K562 (cell line): ENCODE results near the gene KARS1. TPM values are rescaled to one million over a fixed set of nuclear protein-coding genes. Genes with fewer than 3 reads are reported as not detected.

Experiments used
- GTF2E2 ChIP-seq: fragments of 200-800 bp; sonication (Bioruptor generic); IDR thresholded peaks from 2 replicates; pipeline ENCODE4 v1.6.1; 2016; ENCODE audit warnings: missing genetic modification characterization, missing compliant biosample characterization
- KLF13 ChIP-seq: fragments of 450-650 bp; IDR thresholded peaks from 2 replicates; pipeline ENCODE4 v1.6.1; 2016; ENCODE audit warnings: missing genetic modification characterization, low read depth, mild to moderate bottlenecking, missing compliant biosample characterization, moderate library complexity, borderline replicate concordance
- MIER1 ChIP-seq: fragments of 450-650 bp; IDR thresholded peaks from 2 replicates; pipeline ENCODE4 v1.6.1; 2016; ENCODE audit warnings: antibody characterized with exemption, mild to moderate bottlenecking, low read depth
- NCOA4 ChIP-seq: fragments of 450-650 bp; IDR thresholded peaks from 2 replicates; pipeline ENCODE4 v1.6.1; 2018; ENCODE audit warnings: mild to moderate bottlenecking; ENCODE audit not compliant: partially characterized antibody
- PTRF ChIP-seq: fragments of 450-650 bp; IDR thresholded peaks from 2 replicates; pipeline ENCODE4 v1.6.1; 2016; ENCODE audit warnings: mild to moderate bottlenecking, missing genetic modification characterization, missing compliant biosample characterization
- RCOR1 ChIP-seq, 2 experiments: IDR thresholded peaks; 2 replicates each; pipeline ENCODE4 v1.6.1; 2012; ENCODE audit warnings: low read depth in 2 of 2, low read length in 2 of 2, borderline replicate concordance in 1 of 2, improper control_type of control experiment in 1 of 2
- STAG1 ChIP-seq: sonication (generic); formaldehyde crosslinking; IDR thresholded peaks from 2 replicates; pipeline ENCODE4 v1.5.0; 2020; ENCODE audit warnings: missing genetic modification reagents, borderline replicate concordance
- YY1 ChIP-seq, 3 experiments: IDR thresholded peaks; 2 replicates each; pipeline ENCODE4 v1.6.1; 2011; ENCODE audit warnings: low read length in 2 of 3, mild to moderate bottlenecking in 2 of 3, moderate library complexity in 2 of 3, borderline replicate concordance in 1 of 3, control low read depth in 1 of 3, low read depth in 1 of 3; ENCODE audit not compliant: insufficient read depth in 3 of 3, insufficient replicate concordance in 2 of 3, control insufficient read depth in 1 of 3, insufficient read length in 1 of 3; ENCODE audit errors: extremely low read depth in 1 of 3
- ZNF584 ChIP-seq: fragments of 200-800 bp; sonication (Bioruptor generic); IDR thresholded peaks from 2 replicates; pipeline ENCODE4 v1.6.1; 2016; ENCODE audit warnings: low read depth, mild to moderate bottlenecking, missing genetic modification characterization, missing compliant biosample characterization
- ZNF589 ChIP-seq: fragments of 200-800 bp; sonication (Bioruptor generic); IDR thresholded peaks from 2 replicates; pipeline ENCODE4 v1.6.1; 2016; ENCODE audit warnings: low read depth, missing genetic modification characterization, missing compliant biosample characterization
- polyA plus RNA-seq, 8 experiments: library from polyadenylated mRNA; depleted of rRNA in 4 of 8; stranded (reverse) in 5 of 8; unstranded in 3 of 8; fragments of >200 nt; fragmentation: Nextera tagmentation in 2 of 8; fragmentation: Illumina TruSeq in 1 of 8; extraction: Ambion mirVana in 2 of 8; extraction: Trizol in 1 of 8; gene quantifications; 2 replicates each; pipeline versions ENCODE4 v1.2.1 to v1.2.3, GENCODE V29; 2011 to 2014; ENCODE audit warnings: inconsistent platforms in 1 of 8, missing spikeins in 1 of 8
- total RNA-seq, 7 experiments: library from RNA; depleted of rRNA in 6 of 7; stranded (reverse); fragments of >200 nt in 6 of 7; fragmentation: Illumina TruSeq in 2 of 7; extraction: Trizol in 2 of 7; gene quantifications; 2 replicates each; pipeline versions ENCODE4 v1.2.1 to v1.2.3, GENCODE V29; 2011 to 2021; ENCODE audit warnings: low replicate concordance in 1 of 7
- TF ChIP-seq, protein P1 (sequence below), 2 experiments: fragments of 450-650 bp; formaldehyde crosslinking in 1 of 2; IDR thresholded peaks; 2 replicates each; pipeline versions ENCODE4 v1.4.0 to v1.6.1; 2014 to 2020; ENCODE audit warnings: mild to moderate bottlenecking in 2 of 2, borderline replicate concordance in 1 of 2, low read depth in 1 of 2
- TF ChIP-seq, protein P2 (sequence below): fragments of 250-450 bp; sonication (Bioruptor Pico); IDR thresholded peaks from 2 replicates; pipeline ENCODE4 v1.9.0; 2021; ENCODE audit warnings: mild to moderate bottlenecking
- TF ChIP-seq, protein P3 (sequence below): sonication (generic); formaldehyde crosslinking; IDR thresholded peaks from 2 replicates; pipeline ENCODE4 v1.8.1; 2023; ENCODE audit warnings: mild to moderate bottlenecking, missing genetic modification reagents

KARS1 gene
- total and polyA plus RNA-seq, 9 of the 15 experiments (the other 6 are each of a cell fraction or from before 2014, with no cell fraction given), result 223 to 386 (median 304) TPM

DNA sequence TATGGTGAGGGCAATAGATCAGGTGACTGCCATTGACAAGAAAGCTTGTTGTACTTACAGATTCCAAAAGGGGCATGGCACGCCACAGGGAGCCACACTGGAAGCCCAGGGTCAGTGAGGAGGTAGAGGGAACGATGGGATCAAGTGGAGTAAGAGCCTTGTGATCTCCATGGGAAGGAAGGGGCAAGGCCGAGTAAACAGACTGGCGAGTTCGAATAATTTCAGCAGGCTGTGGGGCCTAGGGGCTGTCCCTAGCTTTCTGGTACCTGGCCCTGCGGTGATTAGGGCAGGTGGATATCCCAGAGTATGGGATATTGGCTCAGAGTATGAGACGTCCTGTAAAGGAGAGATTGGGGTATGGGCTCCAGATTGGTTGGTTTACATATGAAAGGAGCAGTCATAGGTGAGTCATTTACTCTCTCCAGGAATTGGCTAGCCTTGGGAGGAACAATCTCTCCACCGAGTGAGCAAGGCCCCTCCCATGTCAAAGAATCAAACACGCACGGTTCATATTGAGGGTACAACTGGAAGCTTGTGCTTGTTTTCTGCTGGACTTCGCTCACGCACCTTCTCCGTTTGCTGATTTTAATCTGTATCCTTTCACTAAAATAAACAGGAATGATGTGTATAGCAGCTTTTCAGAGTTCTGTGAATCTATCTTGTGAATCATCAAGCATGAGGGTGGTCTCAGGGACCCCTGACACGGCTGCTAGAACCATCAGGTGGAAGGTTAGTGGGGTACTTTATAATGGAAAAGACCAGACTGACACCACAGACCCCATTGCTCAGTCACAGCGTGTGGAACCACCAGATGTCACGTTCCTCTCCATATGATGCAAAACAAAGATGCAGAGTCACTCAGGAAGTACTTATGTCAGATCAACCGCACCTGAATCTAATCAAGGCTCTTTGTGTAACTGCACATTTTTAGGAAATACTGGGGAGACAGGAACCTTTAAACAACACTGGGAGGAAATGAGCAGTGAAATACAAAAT, 53.3 kb downstream of the KARS1 start (continued):
- TF ChIP-seq, protein P1, sequence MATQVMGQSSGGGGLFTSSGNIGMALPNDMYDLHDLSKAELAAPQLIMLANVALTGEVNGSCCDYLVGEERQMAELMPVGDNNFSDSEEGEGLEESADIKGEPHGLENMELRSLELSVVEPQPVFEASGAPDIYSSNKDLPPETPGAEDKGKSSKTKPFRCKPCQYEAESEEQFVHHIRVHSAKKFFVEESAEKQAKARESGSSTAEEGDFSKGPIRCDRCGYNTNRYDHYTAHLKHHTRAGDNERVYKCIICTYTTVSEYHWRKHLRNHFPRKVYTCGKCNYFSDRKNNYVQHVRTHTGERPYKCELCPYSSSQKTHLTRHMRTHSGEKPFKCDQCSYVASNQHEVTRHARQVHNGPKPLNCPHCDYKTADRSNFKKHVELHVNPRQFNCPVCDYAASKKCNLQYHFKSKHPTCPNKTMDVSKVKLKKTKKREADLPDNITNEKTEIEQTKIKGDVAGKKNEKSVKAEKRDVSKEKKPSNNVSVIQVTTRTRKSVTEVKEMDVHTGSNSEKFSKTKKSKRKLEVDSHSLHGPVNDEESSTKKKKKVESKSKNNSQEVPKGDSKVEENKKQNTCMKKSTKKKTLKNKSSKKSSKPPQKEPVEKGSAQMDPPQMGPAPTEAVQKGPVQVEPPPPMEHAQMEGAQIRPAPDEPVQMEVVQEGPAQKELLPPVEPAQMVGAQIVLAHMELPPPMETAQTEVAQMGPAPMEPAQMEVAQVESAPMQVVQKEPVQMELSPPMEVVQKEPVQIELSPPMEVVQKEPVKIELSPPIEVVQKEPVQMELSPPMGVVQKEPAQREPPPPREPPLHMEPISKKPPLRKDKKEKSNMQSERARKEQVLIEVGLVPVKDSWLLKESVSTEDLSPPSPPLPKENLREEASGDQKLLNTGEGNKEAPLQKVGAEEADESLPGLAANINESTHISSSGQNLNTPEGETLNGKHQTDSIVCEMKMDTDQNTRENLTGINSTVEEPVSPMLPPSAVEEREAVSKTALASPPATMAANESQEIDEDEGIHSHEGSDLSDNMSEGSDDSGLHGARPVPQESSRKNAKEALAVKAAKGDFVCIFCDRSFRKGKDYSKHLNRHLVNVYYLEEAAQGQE (IDR thresholded peaks at IDR 0.05; ENCODE audit: borderline replicate concordance), result no peak
- TF ChIP-seq, protein P1 (CRISPR knock-in tag; IDR thresholded peaks at IDR 0.05; ENCODE audit: low read depth), result no peak
- TF ChIP-seq ZNF584 (CRISPR knock-in tag) (peak; percentile 73; the same call in 1 of the 2 replicates), MIER1 (no peak), NCOA4 (no peak), STAG1 (CRISPR knock-in tag) (no peak), RCOR1 (IDR thresholded peaks at IDR 0.05; ENCODE audit: borderline replicate concordance in 1 of 2, low read depth in 2 of 2, low read length in 2 of 2) (peak in 1 of 2 experiments; percentile 62; a peak in 2 of 4 replicates), ZNF589 (peak; percentile 79), PTRF (tag) (peak; percentile 37; the same call in 1 of the 2 replicates), YY1 (IDR thresholded peaks at IDR 0.05; ENCODE audit: borderline replicate concordance in 1 of 3, control insufficient read depth in 1 of 3, extremely low read depth in 1 of 3, insufficient read depth in 3 of 3, insufficient read length in 1 of 3, insufficient replicate concordance in 2 of 3, low read depth in 1 of 3, low read length in 2 of 3) (peak in 1 of 3 experiments; percentile 43), KLF13 (tag) (no peak), GTF2E2 (tag) (no peak)
- TF ChIP-seq, protein P2, sequence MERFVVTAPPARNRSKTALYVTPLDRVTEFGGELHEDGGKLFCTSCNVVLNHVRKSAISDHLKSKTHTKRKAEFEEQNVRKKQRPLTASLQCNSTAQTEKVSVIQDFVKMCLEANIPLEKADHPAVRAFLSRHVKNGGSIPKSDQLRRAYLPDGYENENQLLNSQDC (CRISPR knock-in tag), result no peak
- TF ChIP-seq, protein P3, sequence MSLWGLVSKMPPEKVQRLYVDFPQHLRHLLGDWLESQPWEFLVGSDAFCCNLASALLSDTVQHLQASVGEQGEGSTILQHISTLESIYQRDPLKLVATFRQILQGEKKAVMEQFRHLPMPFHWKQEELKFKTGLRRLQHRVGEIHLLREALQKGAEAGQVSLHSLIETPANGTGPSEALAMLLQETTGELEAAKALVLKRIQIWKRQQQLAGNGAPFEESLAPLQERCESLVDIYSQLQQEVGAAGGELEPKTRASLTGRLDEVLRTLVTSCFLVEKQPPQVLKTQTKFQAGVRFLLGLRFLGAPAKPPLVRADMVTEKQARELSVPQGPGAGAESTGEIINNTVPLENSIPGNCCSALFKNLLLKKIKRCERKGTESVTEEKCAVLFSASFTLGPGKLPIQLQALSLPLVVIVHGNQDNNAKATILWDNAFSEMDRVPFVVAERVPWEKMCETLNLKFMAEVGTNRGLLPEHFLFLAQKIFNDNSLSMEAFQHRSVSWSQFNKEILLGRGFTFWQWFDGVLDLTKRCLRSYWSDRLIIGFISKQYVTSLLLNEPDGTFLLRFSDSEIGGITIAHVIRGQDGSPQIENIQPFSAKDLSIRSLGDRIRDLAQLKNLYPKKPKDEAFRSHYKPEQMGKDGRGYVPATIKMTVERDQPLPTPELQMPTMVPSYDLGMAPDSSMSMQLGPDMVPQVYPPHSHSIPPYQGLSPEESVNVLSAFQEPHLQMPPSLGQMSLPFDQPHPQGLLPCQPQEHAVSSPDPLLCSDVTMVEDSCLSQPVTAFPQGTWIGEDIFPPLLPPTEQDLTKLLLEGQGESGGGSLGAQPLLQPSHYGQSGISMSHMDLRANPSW, result no peak
